DOHH2 (cell line): ENCODE measurements around the gene ZMIZ1.

Source experiments
- H3F3A ChIP-seq: fragments of 200-600 bp; sonication (generic), shearing (Covaris generic); 2 replicates; pipeline ENCODE4 v1.6.0; 2016; ENCODE audit warnings: antibody characterized with exemption, mild to moderate bottlenecking; ENCODE audit not compliant: control insufficient read depth, insufficient read depth
- H3K27ac ChIP-seq: fragments of 200-600 bp; sonication (generic); 2 replicates; pipeline ENCODE4 v1.5.1; 2014; ENCODE audit warnings: low read depth, mild to moderate bottlenecking, low read length, moderate library complexity
- H3K27me3 ChIP-seq: fragments of 200-600 bp; sonication (generic); 2 replicates; pipeline ENCODE4 v1.6.1; 2014; ENCODE audit warnings: mild to moderate bottlenecking, low read length, mixed read lengths; ENCODE audit not compliant: control insufficient read depth
- H3K36me3 ChIP-seq: fragments of 200-600 bp; sonication (generic); 2 replicates; pipeline ENCODE4 v1.6.1; 2014; ENCODE audit warnings: mild to moderate bottlenecking, low read length, moderate library complexity, mixed read lengths; ENCODE audit not compliant: control insufficient read depth
- H3K4me1 ChIP-seq: fragments of 200-600 bp; sonication (generic); 2 replicates; pipeline ENCODE4 v1.6.1; 2014; ENCODE audit warnings: mild to moderate bottlenecking, low read length, mixed read lengths; ENCODE audit not compliant: control insufficient read depth
- H3K4me2 ChIP-seq: fragments of 200-600 bp; sonication (generic); 2 replicates; pipeline ENCODE4 v1.6.0; 2014; ENCODE audit warnings: mild to moderate bottlenecking, low read length, moderate library complexity
- H3K4me3 ChIP-seq: fragments of 200-600 bp; sonication (generic); 2 replicates; pipeline ENCODE4 v1.5.1; 2014; ENCODE audit warnings: mild to moderate bottlenecking, low read length, mixed read lengths
- H3K79me2 ChIP-seq: fragments of 200-600 bp; sonication (generic); 2 replicates; pipeline ENCODE4 v1.6.1; 2014; ENCODE audit warnings: mild to moderate bottlenecking, low read length, mixed read lengths; ENCODE audit not compliant: control insufficient read depth
- H3K9me2 ChIP-seq: fragments of 200-600 bp; sonication (generic); replicated peaks from 2 replicates; pipeline ENCODE4 v1.6.1; 2014; ENCODE audit warnings: mild to moderate bottlenecking, low read length, mixed read lengths; ENCODE audit not compliant: control insufficient read depth
- H3K9me3 ChIP-seq: fragments of 200-600 bp; sonication (generic); 2 replicates; pipeline ENCODE4 v1.6.1; 2014; ENCODE audit warnings: antibody characterized with exemption, low read length, mixed read lengths; ENCODE audit not compliant: control insufficient read depth, insufficient read depth
- H4K20me1 ChIP-seq: fragments of 200-600 bp; sonication (generic); 2 replicates; pipeline ENCODE4 v1.6.0; 2014; ENCODE audit warnings: low read depth, mild to moderate bottlenecking, antibody characterized with exemption, low read length, moderate library complexity; ENCODE audit not compliant: control insufficient read depth, insufficient read depth
- CTCF ChIP-seq: fragments of 200-600 bp; sonication (generic); IDR thresholded peaks from one replicate; pipeline ENCODE4 v1.5.1; 2014; ENCODE audit warnings: antibody characterized with exemption, mild to moderate bottlenecking, low read depth, low read length; ENCODE audit not compliant: poor library complexity, severe bottlenecking
- EZH2phosphoT487 ChIP-seq: fragments of 200-600 bp; sonication (generic); IDR thresholded peaks from 2 replicates; pipeline ENCODE4 v1.6.1; 2017; ENCODE audit warnings: borderline replicate concordance, mild to moderate bottlenecking, antibody characterized with exemption, low read length, moderate library complexity, mixed read lengths

Gene ZMIZ1

GRCh38 chr10:79249186-79250121 lies 180.7 kb downstream of the ZMIZ1 start:
- H3K79me2 ChIP-seq, result peaks cover 100% of the 10 kb centered on the region
- H3F3A ChIP-seq, result no peaks in the 10 kb centered on the region
- no peaks in the 10 kb centered on the region for H3K27me3 ChIP-seq
- peak overlapping the region; percentile 28 for H3K27ac ChIP-seq
- peak overlapping the region; percentile 92 for H3K4me2 ChIP-seq
- no peaks in the 10 kb centered on the region for H3K9me2 ChIP-seq
- H3K36me3 ChIP-seq, result peaks cover 8% of the 10 kb centered on the region
- peak overlapping the region; percentile 84 for H3K4me3 ChIP-seq
- no peaks in the 10 kb centered on the region for H3K9me3 ChIP-seq
- H4K20me1 ChIP-seq, result peaks cover 5% of the 10 kb centered on the region; the same call in 1 of the 2 replicates
- peaks cover 67% of the 10 kb centered on the region for H3K4me1 ChIP-seq
- TF ChIP-seq CTCF, result no peak
- no peak for TF ChIP-seq EZH2phosphoT487

DNA sequence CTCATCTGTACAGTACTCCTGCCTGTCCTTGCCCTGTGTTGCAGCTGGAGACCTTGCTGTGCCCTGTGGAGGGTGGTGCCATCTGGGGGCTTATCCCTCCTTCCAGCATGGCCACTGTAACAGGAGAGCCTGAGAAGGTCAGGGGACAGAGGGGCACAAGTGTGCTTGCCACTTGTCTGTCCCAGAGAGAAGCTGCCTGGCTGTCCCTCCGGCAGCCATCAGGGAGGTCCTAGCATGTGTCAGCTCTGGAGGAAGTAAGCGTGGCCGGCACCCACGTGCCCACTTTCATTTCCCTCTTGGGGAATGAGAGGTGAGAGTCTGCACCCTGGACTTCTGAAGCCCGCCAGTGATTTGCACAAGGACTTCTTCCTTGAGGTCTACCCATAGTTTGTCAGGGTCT lies 181.5 kb downstream of the ZMIZ1 start:
- H3K79me2 ChIP-seq, result peaks cover 100% of the 10 kb centered on the region
- no peaks in the 10 kb centered on the region for H3K9me3 ChIP-seq
- no peaks in the 10 kb centered on the region for H3K9me2 ChIP-seq
- TF ChIP-seq CTCF (no peak), EZH2phosphoT487 (no peak)
- H3K27ac ChIP-seq, result peak overlapping the region; percentile 28
- peak overlapping the region; percentile 84 for H3K4me3 ChIP-seq
- no peaks in the 10 kb centered on the region for H3K27me3 ChIP-seq
- peaks cover 59% of the 10 kb centered on the region for H3K4me1 ChIP-seq
- H3K4me2 ChIP-seq, result peak overlapping the region; percentile 92
- peaks cover 5% of the 10 kb centered on the region; the same call in 1 of the 2 replicates for H3K36me3 ChIP-seq
- no peaks in the 10 kb centered on the region for H3F3A ChIP-seq
- H4K20me1 ChIP-seq, result peaks cover 5% of the 10 kb centered on the region; the same call in 1 of the 2 replicates

DNA sequence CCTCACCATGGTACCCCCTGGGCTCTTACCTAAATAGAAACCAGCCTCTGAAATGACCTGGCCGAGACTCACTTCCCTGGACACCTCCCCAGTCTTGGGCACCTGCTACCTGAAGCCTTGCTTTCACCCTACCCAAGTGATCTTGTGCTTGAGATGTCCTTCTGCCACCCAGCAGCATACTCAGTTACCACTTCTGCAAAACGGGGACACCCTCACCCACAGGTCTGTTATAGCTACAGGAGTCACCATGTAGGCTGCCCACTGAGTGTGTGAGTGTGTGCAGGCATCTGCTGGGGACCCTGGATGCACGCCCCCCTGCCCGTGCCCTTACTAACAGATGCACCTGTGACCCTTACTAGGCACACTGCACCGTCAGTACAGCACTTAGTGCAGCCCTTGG lies 183.7 kb downstream of the ZMIZ1 start:
- no peaks in the 10 kb centered on the region for H3K9me2 ChIP-seq
- H3K27me3 ChIP-seq, result no peaks in the 10 kb centered on the region
- H4K20me1 ChIP-seq, result peaks cover 5% of the 10 kb centered on the region
- no peaks in the 10 kb centered on the region for H3F3A ChIP-seq
- no peaks in the 10 kb centered on the region for H3K9me3 ChIP-seq
- H3K4me2 ChIP-seq, result no peak overlapping the region
- H3K27ac ChIP-seq, result no peak overlapping the region
- H3K4me1 ChIP-seq, result peaks cover 37% of the 10 kb centered on the region
- no peak overlapping the region for H3K4me3 ChIP-seq
- TF ChIP-seq CTCF, result no peak
- no peak for TF ChIP-seq EZH2phosphoT487
- no peaks in the 10 kb centered on the region for H3K36me3 ChIP-seq
- peaks cover 98% of the 10 kb centered on the region for H3K79me2 ChIP-seq
